NCI-H187 (cell line): ENCODE results near the gene MFN2.

Experiments
- DNase-seq, 2 experiments: peaks; one replicate each; lab custom pipeline; 2025; lab: John Stamatoyannopoulos, UW

Gene MFN2

DNA sequence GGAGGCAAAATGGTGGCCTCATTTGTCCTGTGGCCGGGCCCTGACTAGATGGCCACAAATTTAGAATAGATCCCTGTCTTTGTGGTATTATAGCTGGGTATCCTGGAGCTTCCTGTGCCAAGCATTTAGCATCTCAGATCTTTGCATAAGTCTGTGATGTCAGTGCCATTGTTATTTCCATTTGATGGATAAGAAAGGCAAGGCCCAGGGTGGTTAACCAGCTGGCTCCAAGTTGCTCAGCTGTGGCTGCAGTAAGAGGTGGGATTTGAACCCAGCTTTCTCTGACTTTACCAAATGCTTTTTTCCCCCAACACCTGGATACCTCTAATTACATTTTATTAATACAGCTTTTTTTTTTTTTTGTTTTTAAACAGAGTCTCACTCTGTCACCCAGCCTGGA is 71.1 kb downstream of the MFN2 start:
- DNase-seq: no peak

DNA sequence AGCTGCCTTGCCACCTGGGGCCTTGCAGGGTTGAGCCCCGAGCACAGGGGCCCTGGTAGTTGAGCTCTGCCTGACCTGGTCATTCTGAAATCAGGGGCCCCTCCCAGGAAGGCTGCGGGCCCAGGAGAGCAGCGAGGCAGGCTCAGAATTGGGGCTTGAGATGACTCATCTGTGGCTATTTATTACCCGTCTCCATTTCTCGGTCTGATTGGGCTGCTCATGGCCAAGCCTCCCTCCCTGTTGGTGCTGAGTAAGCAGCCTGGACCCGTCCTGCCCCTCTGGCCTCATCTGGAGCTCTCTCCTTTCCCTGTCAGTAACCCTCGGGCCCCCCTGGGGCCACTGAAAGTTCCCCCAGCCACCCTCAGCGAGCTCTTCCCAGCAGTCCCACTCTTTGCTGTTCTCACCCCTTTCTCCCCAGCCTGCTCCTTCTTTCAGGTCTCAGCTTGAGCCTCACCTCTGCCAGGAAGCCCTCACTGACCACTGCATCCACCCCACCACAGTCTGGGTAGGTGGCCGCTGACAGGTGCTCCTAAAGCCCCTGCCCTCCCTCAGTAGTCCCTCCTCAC is 71.8 kb downstream of the MFN2 start:
- DNase-seq: no peak

DNA sequence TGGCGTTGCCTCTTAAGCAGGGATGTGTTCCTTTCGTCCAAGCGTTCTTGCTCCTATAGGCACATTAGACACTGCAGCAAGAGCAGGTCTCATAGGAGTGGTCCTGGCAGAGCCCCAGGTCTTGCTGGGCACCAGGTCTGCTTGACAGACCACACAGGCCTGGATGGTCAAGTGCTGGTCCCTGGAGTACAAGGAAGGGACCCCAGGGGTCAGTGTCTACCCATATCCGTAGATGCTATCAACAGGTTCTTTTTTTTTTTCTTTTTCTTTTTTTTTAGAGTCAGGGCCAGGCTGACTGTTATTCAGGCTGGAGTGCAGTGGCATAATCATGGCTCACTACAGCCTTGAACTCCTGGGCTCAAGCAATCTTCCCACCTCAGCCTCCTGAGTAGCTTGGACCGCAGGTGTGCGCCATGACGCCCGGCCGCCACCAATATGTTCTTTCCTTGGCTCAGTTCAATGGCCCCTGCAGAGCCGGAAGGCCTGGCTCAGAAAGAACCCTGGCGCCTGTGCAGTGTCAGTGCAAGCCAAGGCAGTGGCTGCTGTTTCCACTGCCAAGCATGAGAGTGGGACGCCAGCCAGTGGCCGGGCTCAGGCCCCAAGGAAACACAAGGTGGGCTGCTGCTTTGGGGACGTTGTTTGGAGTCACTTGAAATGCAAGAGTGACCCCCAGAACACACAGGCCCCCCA is 72.9 kb downstream of the MFN2 start:
- no peak for DNase-seq

DNA sequence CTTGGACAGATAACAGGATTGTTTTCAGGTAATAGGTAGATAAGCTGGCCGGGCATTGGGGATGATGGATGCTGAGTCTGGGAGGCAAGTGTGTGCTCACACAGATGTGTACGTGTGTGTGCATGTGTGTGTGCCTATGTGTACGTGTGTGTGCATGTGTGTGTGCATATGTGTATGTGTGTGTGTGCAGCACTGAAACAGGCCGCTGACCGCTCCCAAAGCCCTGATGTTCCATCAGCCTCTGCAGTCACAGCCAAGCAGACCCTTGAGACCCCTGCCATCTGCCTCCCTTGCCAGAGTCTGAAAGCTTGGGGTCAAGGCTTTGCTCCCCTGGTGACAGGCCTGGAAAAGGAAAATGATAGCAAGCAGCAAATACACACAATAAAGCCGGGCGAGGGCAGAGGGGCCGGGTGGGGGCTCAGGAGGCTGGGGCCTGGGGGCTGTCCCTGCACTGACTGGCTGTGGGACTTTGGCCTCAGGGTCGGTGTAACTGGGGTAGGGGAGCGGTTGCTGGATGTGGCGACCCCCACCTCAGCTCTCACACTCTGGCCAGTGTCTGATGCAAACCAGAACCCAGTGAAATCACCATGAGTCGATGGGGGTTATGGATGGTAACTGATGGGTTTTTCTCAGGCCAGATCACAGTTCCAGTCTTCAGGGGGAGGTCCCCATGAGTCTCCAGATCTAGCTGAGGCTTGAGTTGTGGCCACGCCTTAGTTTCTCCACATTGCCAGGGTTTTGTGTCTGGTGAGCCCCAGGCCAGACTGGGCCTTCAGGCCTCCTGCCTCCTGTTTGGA is 73.7 kb downstream of the MFN2 start:
- no peak for DNase-seq

DNA sequence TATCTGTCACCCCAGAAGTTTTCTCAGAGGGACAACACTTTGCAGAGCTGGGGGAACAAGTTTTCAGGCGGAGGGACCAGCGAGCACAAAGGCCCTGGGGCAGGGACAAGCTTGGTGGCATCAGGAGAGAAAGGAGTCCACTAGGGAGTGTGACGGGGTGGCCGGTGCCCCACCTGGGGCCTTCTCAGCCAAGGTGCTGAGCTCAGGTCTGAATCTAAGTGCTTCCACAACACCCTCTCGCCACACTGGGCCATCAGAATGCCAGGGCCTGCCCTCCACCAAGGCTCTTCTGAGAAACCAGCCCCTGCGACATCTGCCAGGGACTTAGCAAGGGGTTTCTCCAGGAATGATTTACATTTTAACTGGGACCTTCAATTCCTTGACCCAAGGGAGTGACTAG is 75.0 kb downstream of the MFN2 start:
- DNase-seq: no peak

DNA sequence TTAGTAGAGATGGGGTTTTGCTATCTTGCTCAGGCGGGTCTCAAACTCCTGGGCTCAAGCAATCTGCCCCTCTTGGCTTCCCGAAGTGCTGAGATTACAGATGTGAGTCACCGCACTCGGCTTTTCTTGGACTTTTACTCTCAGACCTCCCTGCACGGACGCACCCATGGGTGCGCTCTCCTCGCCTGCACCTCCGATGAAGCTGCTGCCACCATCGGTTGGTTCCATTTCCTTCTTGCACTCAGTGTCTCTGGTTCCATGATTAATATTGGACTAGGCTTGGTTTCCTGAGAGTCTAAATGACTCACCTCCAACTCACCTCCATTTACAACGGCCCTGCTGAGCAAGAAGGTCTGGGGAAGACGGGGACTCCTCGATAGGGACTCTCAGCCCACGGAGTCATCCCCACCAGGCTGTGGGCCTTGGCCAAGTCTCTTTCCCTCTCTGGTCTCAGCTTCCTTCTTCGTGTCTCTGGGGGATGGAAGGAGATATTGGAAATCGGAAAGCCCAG is 76.1 kb downstream of the MFN2 start:
- DNase-seq: no peak

DNA sequence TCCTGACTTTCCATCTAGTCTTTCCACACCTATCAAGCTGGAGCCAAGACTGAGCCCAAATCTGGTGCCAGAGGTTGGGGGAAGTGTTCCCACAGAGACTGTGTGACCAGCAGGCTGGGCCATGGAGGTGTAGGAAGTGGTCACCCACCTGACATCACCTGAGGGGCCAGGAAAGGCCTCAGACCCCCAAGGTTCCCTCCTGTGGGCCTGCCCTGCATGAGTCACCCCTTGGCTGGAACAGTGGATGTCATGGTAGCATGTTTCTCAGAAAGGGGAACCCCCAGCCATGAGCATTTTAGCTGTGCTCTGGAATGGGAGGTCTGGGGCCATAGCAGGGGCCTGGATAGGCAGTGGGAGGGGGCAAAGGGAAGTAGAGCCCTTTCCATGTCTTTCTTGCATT is 77.1 kb downstream of the MFN2 start:
- no peak for DNase-seq

DNA sequence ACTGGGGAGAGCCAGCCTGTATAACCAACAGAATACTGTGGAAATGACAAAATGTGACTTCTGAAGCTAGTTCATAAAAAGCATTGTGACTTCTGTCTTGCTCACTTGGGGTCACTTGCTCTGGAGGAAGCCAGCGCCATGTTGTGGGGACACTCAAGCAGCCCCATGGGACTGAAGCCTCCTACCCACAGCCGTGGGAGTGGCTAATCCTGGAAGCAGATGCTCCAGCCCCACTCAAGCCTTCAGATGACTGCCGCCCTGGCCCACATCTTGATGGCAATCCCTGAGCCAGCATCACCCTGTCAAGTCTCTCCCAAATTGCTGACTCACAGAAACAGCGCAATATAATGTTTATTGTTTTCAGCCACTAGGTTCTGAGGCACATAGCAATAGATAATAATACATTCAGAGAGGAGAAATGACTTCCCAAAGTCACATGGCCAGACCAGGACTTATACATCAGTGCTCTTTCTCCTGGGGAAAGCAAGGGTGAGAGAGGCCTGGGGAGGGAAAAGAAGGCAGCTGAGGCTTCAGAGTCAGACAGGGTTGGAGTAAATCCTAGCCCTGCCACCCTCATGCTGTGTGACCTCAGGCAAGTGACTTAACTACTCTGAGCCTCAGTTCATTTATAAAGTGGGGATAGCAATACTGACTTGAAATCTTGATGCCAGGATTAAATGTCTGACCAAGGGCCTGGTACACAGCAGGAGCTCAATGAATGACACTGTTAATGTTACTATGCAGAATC is 77.9 kb downstream of the MFN2 start:
- DNase-seq: no peak

DNA sequence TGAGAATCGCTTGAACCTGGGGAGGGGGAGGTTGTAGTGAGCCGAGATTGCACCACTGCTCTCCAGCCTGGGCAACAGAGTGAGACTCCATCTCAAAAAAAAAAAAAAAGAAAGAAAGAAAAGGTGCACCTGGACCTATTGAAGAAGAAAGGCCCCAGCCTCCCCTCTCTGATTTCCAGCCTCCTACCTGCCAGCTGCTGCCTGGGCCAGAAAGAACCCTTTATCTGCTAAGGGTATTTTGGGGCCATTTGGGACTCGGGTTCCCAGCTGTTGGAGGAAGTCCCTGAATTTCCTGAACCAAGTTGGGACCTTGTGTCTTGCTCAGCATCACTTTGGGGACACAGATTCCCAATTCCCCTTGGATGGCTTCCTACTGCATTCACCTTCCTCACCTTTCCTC is 79.0 kb downstream of the MFN2 start:
- DNase-seq: no peak

DNA sequence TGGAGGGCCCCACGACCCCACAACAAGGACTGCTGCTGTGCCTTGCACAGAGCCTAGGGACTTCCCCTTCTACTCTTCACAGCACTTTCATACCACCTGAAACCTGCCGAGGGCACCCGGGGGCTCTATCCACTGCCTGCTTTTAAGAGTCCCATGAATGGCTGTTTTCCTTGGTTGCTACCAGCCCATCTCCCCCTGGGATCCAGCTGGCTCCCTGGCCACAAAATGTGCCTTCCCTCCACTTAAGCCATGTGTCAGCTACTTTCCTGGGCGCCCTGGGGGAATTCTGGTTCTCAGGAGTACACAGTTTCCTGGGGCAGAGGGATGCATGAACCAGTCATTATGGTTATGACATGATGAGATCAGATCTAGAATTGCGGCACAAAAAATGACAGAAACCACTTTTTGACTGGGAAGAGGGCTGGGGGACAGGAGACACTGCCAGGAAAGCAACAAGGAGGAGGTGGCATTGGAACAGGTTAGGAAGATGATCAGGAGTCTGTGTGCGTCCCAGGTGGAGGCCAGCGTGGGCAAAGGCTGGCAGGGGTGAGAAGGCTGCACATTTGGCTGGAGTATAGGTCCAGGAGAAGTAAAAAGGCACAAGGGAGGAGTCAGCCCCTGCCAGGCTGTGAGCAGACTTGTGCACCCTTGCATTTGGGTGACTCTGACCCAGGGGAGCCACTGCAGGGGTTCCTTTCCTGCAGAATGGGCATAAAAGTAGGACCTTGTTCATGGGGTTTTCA is 79.6 kb downstream of the MFN2 start:
- DNase-seq: no peak

DNA sequence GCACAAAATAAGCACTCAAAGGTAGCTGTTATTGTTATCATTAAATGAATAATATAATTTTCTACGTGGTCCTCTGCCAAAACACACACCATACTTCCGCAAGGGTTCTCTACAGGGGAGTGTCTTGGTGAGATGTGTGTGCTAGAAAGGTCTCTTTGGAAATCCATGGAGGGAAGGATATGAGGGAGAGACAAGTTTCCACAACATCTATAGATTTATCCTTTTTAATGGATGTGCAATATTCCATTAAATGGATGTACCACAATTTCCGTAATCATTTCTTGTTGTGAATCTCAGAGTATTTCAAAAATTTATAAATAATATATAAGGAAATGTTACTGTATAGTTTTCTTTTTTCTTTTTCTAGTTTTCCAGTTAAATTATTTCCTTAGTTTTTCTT is 80.3 kb downstream of the MFN2 start:
- no peak for DNase-seq
